SK-N-SH (cell line): ENCODE data around the gene HHIPL1. TPM values are rescaled to one million over a fixed set of nuclear protein-coding genes. Genes with fewer than 3 reads are reported as not detected.

ENCODE experiments used
- CTCF ChIA-PET: fragments of 300-600, 350-600 bp; formaldehyde crosslinking; extraction: SDS; loops from one replicate; lab custom pipeline; 2021; lab: Yijun Ruan, JAX
- POLR2A ChIA-PET: fragments of 350-600 bp; sonication (Branson Sonifier 250); formaldehyde crosslinking; extraction: SDS; loops from one replicate; lab custom pipeline; 2020; ENCODE audit warnings: antibody characterized with exemption, inconsistent platforms; lab: Yijun Ruan, JAX
- DNase-seq: peaks from one replicate; pipeline ENCODE4 v3.0.0; 2012
- H2AFZ ChIP-seq: fragments of 200-600 bp; sonication (generic); 2 replicates; pipeline ENCODE4 v1.8.1; 2016; ENCODE audit warnings: antibody characterized with exemption, mild to moderate bottlenecking, low read depth
- H3F3A ChIP-seq: fragments of 200-600 bp; sonication (generic); replicated peaks from 2 replicates; pipeline ENCODE3; 2016; ENCODE audit warnings: antibody characterized with exemption, mild to moderate bottlenecking; ENCODE audit not compliant: insufficient read depth
- H3K27ac ChIP-seq, 2 experiments: fragments of 200-500 bp in 1 of 2; fragments of 200-600 bp in 1 of 2; sonication (Bioruptor generic) in 1 of 2; sonication (generic), shearing (Covaris generic) in 1 of 2; 2 replicates each; pipeline versions ENCODE4 v1.5.1 to v1.6.1; 2014 to 2016; ENCODE audit warnings: low read depth in 2 of 2, inconsistent platforms in 1 of 2, low read length in 1 of 2, mild to moderate bottlenecking in 1 of 2, mixed read lengths in 1 of 2
- H3K27me3 ChIP-seq: fragments of 200-600 bp; sonication (generic), shearing (Covaris generic); 2 replicates; pipeline ENCODE4 v1.6.1; 2016; ENCODE audit warnings: mixed run types; ENCODE audit not compliant: insufficient read depth
- H3K36me3 ChIP-seq, 2 experiments: fragments of 200-500 bp in 1 of 2; fragments of 200-600 bp in 1 of 2; sonication (Bioruptor generic) in 1 of 2; sonication (generic) in 1 of 2; replicated peaks in 1 of 2; 2 replicates each; pipeline versions ENCODE3 to v1.5.1; 2014 to 2016; ENCODE audit warnings: low read length in 1 of 2, mild to moderate bottlenecking in 1 of 2; ENCODE audit not compliant: insufficient read depth in 2 of 2, control insufficient read depth in 1 of 2
- H3K4me1 ChIP-seq, 2 experiments: fragments of 200-500 bp in 1 of 2; fragments of 200-600 bp in 1 of 2; sonication (Bioruptor generic) in 1 of 2; sonication (generic), shearing (Covaris generic) in 1 of 2; 2 replicates each; pipeline versions ENCODE4 v1.5.1 to v1.6.1; 2014 to 2016; ENCODE audit warnings: low read depth in 1 of 2, low read length in 1 of 2, mixed run types in 1 of 2; ENCODE audit not compliant: insufficient read depth in 2 of 2, control insufficient read depth in 1 of 2
- H3K4me2 ChIP-seq: fragments of 200-600 bp; sonication (generic), shearing (Covaris generic); 2 replicates; pipeline ENCODE4 v1.6.1; 2017; ENCODE audit warnings: mixed run types
- H3K4me3 ChIP-seq, 2 experiments: fragments of 200-500 bp in 1 of 2; fragments of 200-600 bp in 1 of 2; sonication (Bioruptor generic) in 1 of 2; sonication (generic), shearing (Covaris generic) in 1 of 2; 2 replicates each; pipeline versions ENCODE4 v1.5.1 to v1.8.1; 2014 to 2016; ENCODE audit warnings: low read depth in 2 of 2, inconsistent platforms in 1 of 2, low read length in 1 of 2, mild to moderate bottlenecking in 1 of 2, mixed read lengths in 1 of 2, moderate library complexity in 1 of 2
- H3K79me2 ChIP-seq: fragments of 200-600 bp; sonication (generic); 2 replicates; pipeline ENCODE4 v1.8.1; 2017; ENCODE audit warnings: mild to moderate bottlenecking; ENCODE audit not compliant: insufficient read depth
- H3K9ac ChIP-seq: fragments of 200-600 bp; sonication (generic); 2 replicates; pipeline ENCODE4 v1.6.1; 2017; ENCODE audit warnings: mixed run types
- H3K9me2 ChIP-seq: fragments of 200-600 bp; sonication (generic); 2 replicates; pipeline ENCODE4 v1.6.1; 2017; ENCODE audit warnings: mixed run types
- H3K9me3 ChIP-seq: fragments of 200-600 bp; sonication (generic); 2 replicates; pipeline ENCODE4 v1.6.1; 2017; ENCODE audit warnings: mixed run types, mild to moderate bottlenecking, moderate library complexity
- H4K20me1 ChIP-seq: fragments of 200-600 bp; sonication (generic); 2 replicates; pipeline ENCODE4 v1.6.1; 2017; ENCODE audit warnings: mild to moderate bottlenecking, mixed run types; ENCODE audit not compliant: insufficient read depth
- ELF1 ChIP-seq: IDR thresholded peaks from 2 replicates; pipeline ENCODE4 v1.4.0; 2012
- JUND ChIP-seq: IDR thresholded peaks from 2 replicates; pipeline ENCODE4 v1.4.0; 2012
- MEF2A ChIP-seq: IDR thresholded peaks from 2 replicates; pipeline ENCODE4 v1.4.0; 2012; ENCODE audit warnings: low read depth, borderline replicate concordance
- NRF1 ChIP-seq: IDR thresholded peaks from 2 replicates; pipeline ENCODE4 v1.6.1; 2012; ENCODE audit warnings: low read depth, mild to moderate bottlenecking, low read length
- POLR2AphosphoS5 ChIP-seq: IDR thresholded peaks from 2 replicates; pipeline ENCODE4 v1.6.1; 2012; ENCODE audit warnings: low read depth, low read length
- WGBS: methylation state at CpG from one replicate; pipeline ENCODE4 v1.1.6; 2017; ENCODE audit warnings: low lambda C conversion rate; 5-methylcytosine and 5-hydroxymethylcytosine counted together
- polyA plus RNA-seq, 3 experiments: library from polyadenylated mRNA; depleted of rRNA; stranded (reverse); fragments of >200 nt; gene quantifications; 2 replicates each; pipeline ENCODE4 v1.2.3, GENCODE V29; 2012
- TF ChIP-seq, protein P1 (sequence below): IDR thresholded peaks from 2 replicates; pipeline ENCODE4 v1.4.0; 2012; ENCODE audit warnings: low read depth, borderline replicate concordance
- TF ChIP-seq, protein P2 (sequence below): IDR thresholded peaks from 2 replicates; pipeline ENCODE4 v1.4.0; 2012; ENCODE audit warnings: low read depth, borderline replicate concordance
- TF ChIP-seq, protein P3 (sequence below): IDR thresholded peaks from 2 replicates; pipeline ENCODE4 v1.4.0; 2012; ENCODE audit warnings: low read depth
- TF ChIP-seq, protein P4 (sequence below): IDR thresholded peaks from 2 replicates; pipeline ENCODE4 v1.6.1; 2012; ENCODE audit warnings: mild to moderate bottlenecking, low read depth, low read length, moderate library complexity

HHIPL1 gene
- polyA plus RNA-seq, 1 of the 3 experiments (the other 2 are of a cell fraction) = 0.02 TPM

DNA sequence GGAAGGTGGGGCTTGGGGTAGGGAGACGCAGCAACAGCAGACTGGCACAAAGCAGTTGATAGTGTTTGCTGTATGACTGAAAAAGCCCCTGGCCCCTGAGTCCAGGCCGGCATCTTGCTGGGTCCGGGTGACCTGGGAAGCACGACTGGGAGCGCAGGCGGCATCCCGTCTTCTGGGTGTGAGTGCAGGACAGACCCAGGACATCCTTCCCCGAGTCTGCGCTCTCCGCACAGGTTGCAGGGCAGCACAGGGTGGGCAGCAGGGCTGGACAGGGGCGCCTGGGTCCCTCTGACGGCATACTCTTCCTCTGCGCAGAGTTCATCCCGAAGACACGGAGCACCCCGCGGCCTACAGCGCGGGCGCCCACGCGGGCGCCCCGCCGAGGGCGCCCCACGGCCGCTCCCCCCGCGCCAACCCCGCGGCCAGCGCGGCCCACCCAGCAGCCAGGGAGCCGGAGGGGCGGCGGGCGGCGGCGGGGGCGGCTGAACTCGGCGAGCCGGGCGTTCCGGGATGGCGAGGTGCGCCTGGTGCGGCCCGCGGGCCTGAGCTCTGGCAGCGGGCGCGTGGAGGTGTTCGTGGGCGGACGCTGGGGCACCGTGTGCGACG lies 29.9 kb downstream of the HHIPL1 start:
- Histone ChIP-seq H3K79me2 (no peaks in the 10 kb centered on the region), H3K27me3 (0 out of 2 replicates have a peak, but pooled peaks cover 7% of the 10 kb centered on the region), H3K4me2 (no peak overlapping the region), H3F3A (no peaks in the 10 kb centered on the region), H3K9ac (no peak overlapping the region), H3K36me3 (no peaks in the 10 kb centered on the region), H3K27ac (no peak overlapping the region), H4K20me1 (no peaks in the 10 kb centered on the region), H3K9me2 (no peaks in the 10 kb centered on the region), H2AFZ (no peak overlapping the region), H3K4me1 (peaks cover 3 to 7% of the 10 kb centered on the region in 2 experiments; a peak in 2 of 4 replicates), H3K9me3 (no peaks in the 10 kb centered on the region), H3K4me3 (no peak overlapping the region)
- ChIA-PET CTCF (interaction anchor here (1.1 to 3.1 kb wide), 2 partner anchors 8 to 55 kb away, joined by 3 to 18 read pairs; no protein-coding TSS in a partner anchor), POLR2A (no interaction called here)
- 91% methylated on average over 15 of the region's 60 CpGs for WGBS
- TF ChIP-seq NRF1 (no peak), JUND (no peak)
- TF ChIP-seq, protein P1, sequence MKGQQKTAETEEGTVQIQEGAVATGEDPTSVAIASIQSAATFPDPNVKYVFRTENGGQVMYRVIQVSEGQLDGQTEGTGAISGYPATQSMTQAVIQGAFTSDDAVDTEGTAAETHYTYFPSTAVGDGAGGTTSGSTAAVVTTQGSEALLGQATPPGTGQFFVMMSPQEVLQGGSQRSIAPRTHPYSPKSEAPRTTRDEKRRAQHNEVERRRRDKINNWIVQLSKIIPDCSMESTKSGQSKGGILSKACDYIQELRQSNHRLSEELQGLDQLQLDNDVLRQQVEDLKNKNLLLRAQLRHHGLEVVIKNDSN = no peak
- TF ChIP-seq, protein P2, sequence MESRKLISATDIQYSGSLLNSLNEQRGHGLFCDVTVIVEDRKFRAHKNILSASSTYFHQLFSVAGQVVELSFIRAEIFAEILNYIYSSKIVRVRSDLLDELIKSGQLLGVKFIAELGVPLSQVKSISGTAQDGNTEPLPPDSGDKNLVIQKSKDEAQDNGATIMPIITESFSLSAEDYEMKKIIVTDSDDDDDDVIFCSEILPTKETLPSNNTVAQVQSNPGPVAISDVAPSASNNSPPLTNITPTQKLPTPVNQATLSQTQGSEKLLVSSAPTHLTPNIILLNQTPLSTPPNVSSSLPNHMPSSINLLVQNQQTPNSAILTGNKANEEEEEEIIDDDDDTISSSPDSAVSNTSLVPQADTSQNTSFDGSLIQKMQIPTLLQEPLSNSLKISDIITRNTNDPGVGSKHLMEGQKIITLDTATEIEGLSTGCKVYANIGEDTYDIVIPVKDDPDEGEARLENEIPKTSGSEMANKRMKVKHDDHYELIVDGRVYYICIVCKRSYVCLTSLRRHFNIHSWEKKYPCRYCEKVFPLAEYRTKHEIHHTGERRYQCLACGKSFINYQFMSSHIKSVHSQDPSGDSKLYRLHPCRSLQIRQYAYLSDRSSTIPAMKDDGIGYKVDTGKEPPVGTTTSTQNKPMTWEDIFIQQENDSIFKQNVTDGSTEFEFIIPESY = no peak
- no peak for DNase-seq

DNA sequence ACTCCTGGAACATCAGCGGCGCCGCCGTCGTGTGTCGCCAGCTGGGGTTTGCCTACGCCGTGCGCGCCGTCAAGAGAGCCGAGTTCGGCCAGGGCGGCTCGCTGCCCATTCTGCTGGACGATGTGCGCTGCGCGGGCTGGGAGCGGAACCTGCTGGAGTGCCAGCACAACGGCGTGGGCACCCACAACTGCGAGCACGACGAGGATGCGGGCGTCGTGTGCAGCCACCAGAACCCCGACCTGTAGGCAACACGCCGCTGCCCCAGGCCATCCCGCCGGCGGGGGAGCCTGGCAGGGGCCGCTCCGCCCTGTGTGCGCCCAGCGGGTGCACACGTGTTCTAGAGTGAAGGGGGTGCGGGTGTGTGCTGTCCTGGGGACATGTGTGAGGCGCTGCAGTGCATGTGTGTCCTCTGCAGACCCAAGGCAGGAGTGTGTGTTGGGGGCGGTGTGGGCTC lies 30.5 kb downstream of the HHIPL1 start:
- Histone ChIP-seq H3K4me2 (no peak overlapping the region), H3K9me2 (no peaks in the 10 kb centered on the region), H3K4me3 (no peak overlapping the region), H3F3A (no peaks in the 10 kb centered on the region), H3K9me3 (no peaks in the 10 kb centered on the region), H3K27ac (no peak overlapping the region), H3K9ac (no peak overlapping the region), H3K27me3 (0 out of 2 replicates have a peak, but pooled peaks cover 7% of the 10 kb centered on the region), H3K36me3 (no peaks in the 10 kb centered on the region)
- WGBS = 14% methylated on average over 5 of the region's 42 CpGs
- POLR2A ChIA-PET = no interaction called here
- no peak for TF ChIP-seq POLR2AphosphoS5
- TF ChIP-seq, protein P3, sequence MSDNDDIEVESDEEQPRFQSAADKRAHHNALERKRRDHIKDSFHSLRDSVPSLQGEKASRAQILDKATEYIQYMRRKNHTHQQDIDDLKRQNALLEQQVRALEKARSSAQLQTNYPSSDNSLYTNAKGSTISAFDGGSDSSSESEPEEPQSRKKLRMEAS = no peak
- TF ChIP-seq JUND = no peak
- TF ChIP-seq, protein P4, sequence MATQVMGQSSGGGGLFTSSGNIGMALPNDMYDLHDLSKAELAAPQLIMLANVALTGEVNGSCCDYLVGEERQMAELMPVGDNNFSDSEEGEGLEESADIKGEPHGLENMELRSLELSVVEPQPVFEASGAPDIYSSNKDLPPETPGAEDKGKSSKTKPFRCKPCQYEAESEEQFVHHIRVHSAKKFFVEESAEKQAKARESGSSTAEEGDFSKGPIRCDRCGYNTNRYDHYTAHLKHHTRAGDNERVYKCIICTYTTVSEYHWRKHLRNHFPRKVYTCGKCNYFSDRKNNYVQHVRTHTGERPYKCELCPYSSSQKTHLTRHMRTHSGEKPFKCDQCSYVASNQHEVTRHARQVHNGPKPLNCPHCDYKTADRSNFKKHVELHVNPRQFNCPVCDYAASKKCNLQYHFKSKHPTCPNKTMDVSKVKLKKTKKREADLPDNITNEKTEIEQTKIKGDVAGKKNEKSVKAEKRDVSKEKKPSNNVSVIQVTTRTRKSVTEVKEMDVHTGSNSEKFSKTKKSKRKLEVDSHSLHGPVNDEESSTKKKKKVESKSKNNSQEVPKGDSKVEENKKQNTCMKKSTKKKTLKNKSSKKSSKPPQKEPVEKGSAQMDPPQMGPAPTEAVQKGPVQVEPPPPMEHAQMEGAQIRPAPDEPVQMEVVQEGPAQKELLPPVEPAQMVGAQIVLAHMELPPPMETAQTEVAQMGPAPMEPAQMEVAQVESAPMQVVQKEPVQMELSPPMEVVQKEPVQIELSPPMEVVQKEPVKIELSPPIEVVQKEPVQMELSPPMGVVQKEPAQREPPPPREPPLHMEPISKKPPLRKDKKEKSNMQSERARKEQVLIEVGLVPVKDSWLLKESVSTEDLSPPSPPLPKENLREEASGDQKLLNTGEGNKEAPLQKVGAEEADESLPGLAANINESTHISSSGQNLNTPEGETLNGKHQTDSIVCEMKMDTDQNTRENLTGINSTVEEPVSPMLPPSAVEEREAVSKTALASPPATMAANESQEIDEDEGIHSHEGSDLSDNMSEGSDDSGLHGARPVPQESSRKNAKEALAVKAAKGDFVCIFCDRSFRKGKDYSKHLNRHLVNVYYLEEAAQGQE = no peak
- TF ChIP-seq ELF1 = no peak
- no peak for TF ChIP-seq MEF2A
- TF ChIP-seq, all 33 proteins: peak for 0
- DNase-seq = peak; percentile 62
- CTCF ChIA-PET = interaction anchor here (1.4 kb wide), 1 partner anchor 210 kb away, joined by 4 read pairs; no protein-coding TSS in a partner anchor
- Histone ChIP-seq H3K4me1 (peaks cover 3 to 7% of the 10 kb centered on the region in 2 experiments; a peak in 2 of 4 replicates), H3K79me2 (no peaks in the 10 kb centered on the region), H2AFZ (no peak overlapping the region), H4K20me1 (no peaks in the 10 kb centered on the region)
